ENCODE measurements around the gene EIF1AX. TPM values are rescaled to one million over a fixed set of nuclear protein-coding genes. Genes with fewer than 3 reads are reported as not detected.
"Not testable (repeated sequence)": the region's sequence is repeated elsewhere in the genome, so short reads cannot be mapped to it uniquely, and the experiment has no call there.

Gene EIF1AX
- total and polyA plus RNA-seq, 9 of the 15 experiments (the other 6 are each of a cell fraction or from before 2014, with no cell fraction given), result 54.2 to 178 (median 73.5) TPM

DNA sequence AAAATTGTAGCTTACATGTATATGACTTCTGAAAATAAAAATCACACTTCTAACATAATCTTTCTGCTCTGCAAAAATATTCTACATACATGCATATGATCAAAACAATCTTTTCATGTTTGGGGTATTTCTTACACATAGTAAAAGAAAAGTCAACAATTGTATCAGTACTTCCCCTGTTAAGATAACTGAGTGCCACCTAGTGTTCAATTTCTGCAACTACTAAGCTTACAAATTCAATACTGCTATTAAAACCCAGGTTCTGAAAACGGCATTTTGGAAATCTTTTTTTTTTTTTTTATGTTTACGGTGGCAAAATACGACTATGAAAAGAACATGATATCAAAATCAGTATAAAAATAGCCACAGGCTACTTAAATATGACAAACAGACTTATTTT is 14.2 kb downstream of the EIF1AX start:
- intact Hi-C loops (cut with micrococcal nuclease); CTCF ChIA-PET (ENCODE audit: low intra/inter-chr PET ratio): not testable (repeated sequence)
- H3K36me3 ChIP-seq (ENCODE audit: control insufficient read depth, insufficient read depth, low read length), result peaks cover 52% of the 10 kb centered on the region

DNA sequence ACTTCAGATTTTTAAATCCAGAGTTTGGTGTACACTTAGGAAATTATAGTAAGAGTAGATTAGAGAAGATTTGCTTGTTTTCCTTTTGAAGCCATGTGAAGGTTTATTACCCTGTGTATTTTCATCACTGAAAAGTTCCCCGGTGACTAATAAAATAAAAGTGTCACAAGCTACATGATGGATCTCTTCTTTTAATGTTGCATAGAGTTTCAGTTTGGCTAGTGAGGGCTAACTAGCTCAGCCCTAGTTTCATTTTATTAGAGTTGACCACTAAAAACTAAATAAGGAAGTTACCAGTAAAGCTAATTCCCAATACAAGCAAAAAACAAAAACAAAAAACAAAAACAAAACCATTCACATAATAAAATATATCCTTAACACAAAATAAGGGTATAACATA is 14.8 kb downstream of the EIF1AX start:
- CTCF ChIA-PET (ENCODE audit: low intra/inter-chr PET ratio); H3K4me1 ChIP-seq (replicated peaks in 1 of 2; ENCODE audit: control insufficient read depth in 2 of 2, insufficient read depth in 2 of 2, low read length in 2 of 2); intact Hi-C loops (cut with micrococcal nuclease); H3K9me1 ChIP-seq (ENCODE audit: control insufficient read depth, insufficient read depth, low read length); H3K27ac ChIP-seq (ENCODE audit: extremely low read depth, low read depth, low read length); H2AFZ ChIP-seq (ENCODE audit: low read depth, low read length); H3K9me3 ChIP-seq (replicated peaks; ENCODE audit: control insufficient read depth, insufficient read depth, low read depth, low read length); H3K79me2 ChIP-seq (ENCODE audit: control insufficient read depth, insufficient read depth, low read length); in situ Hi-C loops (cut with MboI); H3K4me2 ChIP-seq (ENCODE audit: insufficient read depth, low read length); H3K27me3 ChIP-seq (ENCODE audit: control insufficient read depth in 2 of 2, insufficient read depth in 2 of 2, low read length in 2 of 2); POLR2A ChIA-PET; BruUV-seq (replicated peaks); H4K20me1 ChIP-seq (replicated peaks; ENCODE audit: control insufficient read depth, insufficient read depth, low read length); H3K4me3 ChIP-seq; ATAC-seq; DNase-seq (ENCODE audit: extremely low read depth in 1 of 4, low spot score in 3 of 4); H3K9ac ChIP-seq (ENCODE audit: insufficient read depth in 1 of 2, low read depth in 2 of 2, low read length in 2 of 2): not testable (repeated sequence)
- FAIRE-seq, result peak; percentile 58
- peaks cover 46% of the 10 kb centered on the region for H3K36me3 ChIP-seq (ENCODE audit: control insufficient read depth, insufficient read depth, low read length)
- no CpG with 5 or more reads among the region's 1 CpG for WGBS (ENCODE audit: insufficient coverage, low coverage, missing lambda C conversion rate)

More for the DNA sequence above, 14.2 kb downstream of the EIF1AX start:
- H3K27ac ChIP-seq (ENCODE audit: extremely low read depth, low read depth, low read length); in situ Hi-C loops (cut with MboI); H3K9me1 ChIP-seq (ENCODE audit: control insufficient read depth, insufficient read depth, low read length); POLR2A ChIA-PET; H4K20me1 ChIP-seq (replicated peaks; ENCODE audit: control insufficient read depth, insufficient read depth, low read length); H3K79me2 ChIP-seq (ENCODE audit: control insufficient read depth, insufficient read depth, low read length); H2AFZ ChIP-seq (ENCODE audit: low read depth, low read length); H3K4me1 ChIP-seq (replicated peaks in 1 of 2; ENCODE audit: control insufficient read depth in 2 of 2, insufficient read depth in 2 of 2, low read length in 2 of 2); H3K9ac ChIP-seq (ENCODE audit: insufficient read depth in 1 of 2, low read depth in 2 of 2, low read length in 2 of 2); H3K4me3 ChIP-seq; H3K9me3 ChIP-seq (replicated peaks; ENCODE audit: control insufficient read depth, insufficient read depth, low read depth, low read length); H3K4me2 ChIP-seq (ENCODE audit: insufficient read depth, low read length); H3K27me3 ChIP-seq (ENCODE audit: control insufficient read depth in 2 of 2, insufficient read depth in 2 of 2, low read length in 2 of 2); DNase-seq (ENCODE audit: extremely low read depth in 1 of 4, low spot score in 3 of 4): not testable (repeated sequence)
- ATAC-seq (peak; percentile 69), FAIRE-seq (peak; percentile 94)
- TSS peak; percentile 25 for BruUV-seq (replicated peaks)
- WGBS (ENCODE audit: insufficient coverage, low coverage, missing lambda C conversion rate), result 8% methylated on average over 3 of the region's 3 CpGs
- TF ChIP-seq, protein P1, sequence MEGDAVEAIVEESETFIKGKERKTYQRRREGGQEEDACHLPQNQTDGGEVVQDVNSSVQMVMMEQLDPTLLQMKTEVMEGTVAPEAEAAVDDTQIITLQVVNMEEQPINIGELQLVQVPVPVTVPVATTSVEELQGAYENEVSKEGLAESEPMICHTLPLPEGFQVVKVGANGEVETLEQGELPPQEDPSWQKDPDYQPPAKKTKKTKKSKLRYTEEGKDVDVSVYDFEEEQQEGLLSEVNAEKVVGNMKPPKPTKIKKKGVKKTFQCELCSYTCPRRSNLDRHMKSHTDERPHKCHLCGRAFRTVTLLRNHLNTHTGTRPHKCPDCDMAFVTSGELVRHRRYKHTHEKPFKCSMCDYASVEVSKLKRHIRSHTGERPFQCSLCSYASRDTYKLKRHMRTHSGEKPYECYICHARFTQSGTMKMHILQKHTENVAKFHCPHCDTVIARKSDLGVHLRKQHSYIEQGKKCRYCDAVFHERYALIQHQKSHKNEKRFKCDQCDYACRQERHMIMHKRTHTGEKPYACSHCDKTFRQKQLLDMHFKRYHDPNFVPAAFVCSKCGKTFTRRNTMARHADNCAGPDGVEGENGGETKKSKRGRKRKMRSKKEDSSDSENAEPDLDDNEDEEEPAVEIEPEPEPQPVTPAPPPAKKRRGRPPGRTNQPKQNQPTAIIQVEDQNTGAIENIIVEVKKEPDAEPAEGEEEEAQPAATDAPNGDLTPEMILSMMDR (IDR thresholded peaks at IDR 0.05 in 2 of 3, conservative IDR thresholded peaks at IDR 0.05 in 1 of 3; ENCODE audit: insufficient read depth in 2 of 3, low read depth in 1 of 3, low read length in 3 of 3), result peak in 1 of 3 experiments; percentile 20; a peak in 1 of 6 replicates
